HG03432 (cell line): ENCODE measurements around the gene ASPG.
A peak's percentile ranks its signal among the peaks of the same experiment; 100 is the strongest.

Experiments
- ATAC-seq: cut with Tn5 transposase; IDR thresholded peaks from one replicate; pipeline ENCODE4 v1.9.1; 2021; ENCODE audit warnings: mild to moderate bottlenecking, moderate library complexity; ENCODE audit not compliant: unreplicated experiment

The ASPG gene

DNA sequence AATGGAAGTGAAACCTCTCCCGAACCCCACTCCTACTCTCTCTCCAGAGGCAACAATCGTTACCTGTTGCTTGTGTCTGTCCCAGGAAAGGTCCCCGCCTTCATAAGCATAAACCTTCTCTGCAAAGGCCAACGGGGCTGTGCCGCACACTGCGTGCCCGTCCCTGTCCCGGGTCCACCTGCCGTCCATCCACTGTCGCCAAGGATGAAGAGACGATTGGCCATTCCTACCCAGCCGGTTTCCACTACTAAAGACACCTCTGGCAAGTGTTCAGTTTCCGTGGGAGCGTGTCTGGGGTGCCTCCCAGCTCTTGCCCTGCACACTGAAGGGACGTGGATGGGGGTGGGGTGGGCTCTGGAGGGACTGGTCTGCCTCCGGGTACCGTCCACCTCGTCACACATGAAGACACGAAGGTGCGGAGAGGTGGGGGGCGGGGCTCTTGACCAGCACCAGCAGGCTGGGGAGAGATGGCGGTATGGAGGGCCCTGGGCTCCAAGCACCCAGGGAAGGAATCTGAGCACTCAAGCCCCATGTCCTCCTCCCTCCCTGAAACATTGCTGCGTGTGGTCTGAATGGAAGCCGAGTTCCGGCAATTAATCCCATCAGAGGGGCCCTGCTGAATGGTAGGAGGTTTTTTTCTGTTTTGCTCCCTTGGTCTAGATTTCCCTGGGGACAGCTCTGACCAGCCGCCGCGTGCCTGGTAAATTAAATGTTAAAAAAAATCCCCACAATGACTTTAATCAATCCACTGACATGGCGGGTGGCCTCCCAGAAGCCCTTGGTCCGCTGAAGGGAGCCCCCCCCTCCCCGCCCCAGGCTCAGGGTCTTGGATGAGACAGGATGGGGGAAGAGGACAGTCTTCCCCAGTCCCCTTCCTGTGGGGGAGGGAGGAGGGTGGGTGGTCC is 48.8 kb downstream of the ASPG start:
- no peak for ATAC-seq

DNA sequence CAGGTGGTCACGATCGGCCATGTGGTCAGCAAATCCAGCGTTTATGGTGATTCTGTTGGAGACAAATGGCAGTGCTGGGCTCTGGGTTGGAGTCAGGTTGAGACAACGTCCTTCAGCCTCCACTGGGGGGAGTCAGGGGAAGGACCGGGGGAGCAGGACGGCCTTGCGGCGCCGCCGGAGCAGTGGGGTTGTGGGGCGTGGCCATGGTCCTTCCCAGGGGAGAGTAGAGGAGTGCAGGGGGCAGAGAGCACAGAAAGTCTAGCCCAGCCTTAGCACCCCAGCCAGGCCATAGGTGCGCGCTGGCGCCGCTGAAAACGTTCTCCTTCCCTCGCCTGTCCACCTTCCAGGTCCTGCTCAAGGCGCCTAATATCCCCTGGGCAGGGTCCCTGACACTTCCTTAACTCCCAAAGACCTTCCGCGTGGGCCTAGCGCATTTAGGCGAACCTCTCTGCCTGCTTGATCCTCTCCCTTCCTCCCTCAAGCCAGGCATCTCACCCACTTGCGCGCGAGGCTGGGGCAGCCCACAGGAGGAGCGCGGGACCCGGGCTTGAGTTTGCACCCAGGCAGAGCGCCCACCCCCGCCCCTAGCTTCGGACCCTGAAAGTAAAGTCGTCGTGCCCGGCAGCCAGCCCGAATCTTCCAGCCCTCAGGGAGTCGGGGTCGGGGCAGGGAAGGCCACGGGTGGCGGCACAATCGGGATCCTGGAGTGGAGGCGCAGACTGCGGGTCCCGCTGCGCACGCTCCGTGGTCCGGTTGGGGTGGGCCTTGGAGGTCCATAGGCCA is 49.8 kb downstream of the ASPG start:
- no peak for ATAC-seq

DNA sequence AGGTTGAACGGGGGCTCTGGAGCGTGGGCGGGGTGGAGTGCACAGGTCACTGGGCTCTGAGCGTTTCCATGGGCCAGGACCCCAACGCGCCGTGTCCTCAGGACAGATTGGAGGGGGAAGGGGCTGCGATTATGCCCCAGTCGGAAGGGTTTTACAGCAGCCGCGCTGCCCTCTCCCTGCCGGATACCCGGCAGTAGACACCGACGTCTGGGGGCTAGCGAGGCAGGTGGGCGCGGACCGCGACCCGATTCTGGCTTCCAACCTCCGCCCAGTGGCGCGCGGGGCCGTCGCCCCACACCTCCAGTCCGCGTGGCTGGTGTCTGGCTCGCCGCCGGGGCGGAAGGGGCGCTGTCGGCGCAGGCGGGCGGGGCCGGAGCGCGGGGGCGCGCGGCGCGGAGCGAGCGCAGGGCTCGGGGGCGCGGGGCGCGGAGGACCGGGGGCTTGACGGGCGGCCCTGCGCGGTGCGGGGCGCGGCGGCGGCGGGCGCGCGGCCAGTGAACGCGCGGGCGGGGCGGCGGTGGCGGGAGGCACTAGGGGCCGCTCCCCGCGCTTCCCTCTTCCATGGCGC is 50.5 kb downstream of the ASPG start:
- no peak for ATAC-seq

DNA sequence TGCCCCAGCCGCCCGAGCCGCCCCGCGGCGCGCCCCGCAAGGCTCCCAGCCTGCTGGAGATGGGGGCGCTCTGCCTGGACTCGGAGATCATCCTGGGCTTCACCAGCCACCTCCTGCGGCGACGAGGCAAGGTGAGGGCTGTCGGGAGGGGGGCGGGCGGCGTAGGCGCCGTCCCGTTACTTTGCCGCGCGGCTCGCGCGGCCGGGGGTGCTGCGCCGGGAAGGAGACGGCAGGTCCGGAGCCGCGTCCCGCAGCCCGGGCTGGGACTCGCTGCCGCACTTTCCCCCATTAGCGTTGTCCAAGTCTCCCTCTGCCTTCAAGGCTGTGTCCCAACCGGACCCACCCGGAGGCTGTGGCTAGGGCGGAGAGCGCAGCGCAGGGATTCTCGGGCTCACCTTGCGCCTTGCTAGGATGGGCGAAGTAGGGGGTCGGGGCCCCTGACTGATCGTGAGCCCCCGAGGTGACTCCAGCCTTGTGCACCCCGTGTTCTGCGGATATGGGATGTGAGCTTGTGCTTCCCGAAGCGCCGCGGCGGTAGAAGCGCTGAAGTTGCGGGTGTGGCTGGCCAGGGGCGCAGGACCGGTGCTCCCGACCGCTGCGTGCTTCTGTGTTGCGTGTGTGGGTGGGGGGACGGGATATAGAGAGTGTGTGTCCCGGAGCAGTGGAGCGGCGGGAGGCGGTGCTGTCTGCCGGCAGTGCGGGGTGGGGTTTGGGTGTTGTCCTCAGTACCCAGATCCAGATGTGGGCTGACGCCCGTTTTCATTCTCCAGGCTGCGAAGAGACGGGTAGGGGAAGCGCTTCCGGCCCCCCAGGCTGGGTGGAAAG is 51.2 kb downstream of the ASPG start:
- no peak for ATAC-seq

DNA sequence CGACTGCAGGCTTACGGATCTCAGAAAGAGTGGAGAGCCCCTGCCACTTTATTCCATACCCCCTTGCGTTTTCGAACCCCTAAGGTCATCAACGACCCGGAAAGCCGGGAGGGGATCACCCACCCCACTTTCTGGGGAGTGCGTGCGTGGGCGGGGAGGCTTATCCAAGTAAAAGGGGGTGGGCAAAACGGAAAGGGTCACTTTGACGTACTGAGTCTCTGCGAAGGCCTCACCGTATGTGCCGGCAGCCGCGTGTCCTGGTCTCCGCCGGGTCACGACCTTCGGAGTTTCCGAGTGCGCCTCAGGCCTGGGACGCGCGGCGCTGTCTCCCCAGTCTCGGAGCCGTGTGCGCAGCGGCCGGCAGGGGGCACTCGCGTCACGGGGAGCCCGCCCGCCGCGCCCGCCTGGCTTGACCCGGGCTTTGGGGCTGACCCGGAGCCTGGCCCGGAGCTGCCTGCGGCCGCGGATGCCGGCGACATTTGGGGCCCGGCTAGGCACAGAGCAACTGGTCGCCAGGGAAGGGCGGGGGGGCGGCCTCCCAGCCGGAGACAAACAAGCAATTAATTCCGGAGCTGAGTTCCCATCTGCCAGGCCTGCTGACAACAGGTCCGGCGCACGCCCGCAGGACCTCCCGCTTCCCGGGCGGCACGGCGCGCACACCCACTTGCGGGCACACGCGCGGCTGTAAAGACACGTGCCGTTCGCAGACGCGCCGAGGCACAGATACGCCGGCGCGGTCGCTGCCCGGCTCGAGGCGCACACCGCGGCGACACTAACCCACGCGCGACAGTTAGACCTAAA is 52.0 kb downstream of the ASPG start:
- peak; percentile 57 for ATAC-seq

DNA sequence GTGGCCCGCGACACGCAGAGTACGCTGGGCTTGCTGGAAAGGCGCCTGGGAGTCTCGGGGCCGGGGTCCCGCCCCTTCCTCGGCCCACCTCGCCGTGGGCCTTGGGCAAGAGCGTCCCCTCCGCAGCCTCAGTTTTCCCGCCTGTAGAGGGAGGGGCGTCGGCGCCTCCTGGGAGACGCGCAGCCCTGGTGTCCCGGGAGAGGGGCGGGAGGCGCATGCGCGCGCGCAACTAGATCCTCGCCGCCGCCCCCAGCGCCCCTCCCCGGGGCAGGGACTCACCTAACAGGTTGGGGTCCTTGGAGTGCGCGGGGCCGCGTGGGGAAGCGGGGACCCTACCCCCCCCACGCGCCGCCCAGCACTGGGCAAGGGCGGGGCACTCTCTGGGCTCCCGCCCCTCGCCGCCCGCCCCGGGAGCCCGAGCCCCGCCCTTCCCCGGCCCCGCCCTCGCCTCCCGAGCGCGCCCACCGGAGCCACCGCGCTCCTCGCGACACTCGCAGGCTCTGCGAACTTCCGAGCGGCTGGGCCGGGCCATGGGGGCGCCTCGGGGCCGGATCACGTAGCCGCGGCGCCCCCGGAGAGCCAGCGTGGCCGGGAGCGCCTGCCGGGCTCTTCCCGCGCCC is 52.7 kb downstream of the ASPG start, which contains the start of gene KIF26A:
Gene KIF26A, plus strand, starts transcription at position 490 of the 620 bp plus-strand sequence. CDS start 136 bp downstream, outside the sequence.
- no peak for ATAC-seq

DNA sequence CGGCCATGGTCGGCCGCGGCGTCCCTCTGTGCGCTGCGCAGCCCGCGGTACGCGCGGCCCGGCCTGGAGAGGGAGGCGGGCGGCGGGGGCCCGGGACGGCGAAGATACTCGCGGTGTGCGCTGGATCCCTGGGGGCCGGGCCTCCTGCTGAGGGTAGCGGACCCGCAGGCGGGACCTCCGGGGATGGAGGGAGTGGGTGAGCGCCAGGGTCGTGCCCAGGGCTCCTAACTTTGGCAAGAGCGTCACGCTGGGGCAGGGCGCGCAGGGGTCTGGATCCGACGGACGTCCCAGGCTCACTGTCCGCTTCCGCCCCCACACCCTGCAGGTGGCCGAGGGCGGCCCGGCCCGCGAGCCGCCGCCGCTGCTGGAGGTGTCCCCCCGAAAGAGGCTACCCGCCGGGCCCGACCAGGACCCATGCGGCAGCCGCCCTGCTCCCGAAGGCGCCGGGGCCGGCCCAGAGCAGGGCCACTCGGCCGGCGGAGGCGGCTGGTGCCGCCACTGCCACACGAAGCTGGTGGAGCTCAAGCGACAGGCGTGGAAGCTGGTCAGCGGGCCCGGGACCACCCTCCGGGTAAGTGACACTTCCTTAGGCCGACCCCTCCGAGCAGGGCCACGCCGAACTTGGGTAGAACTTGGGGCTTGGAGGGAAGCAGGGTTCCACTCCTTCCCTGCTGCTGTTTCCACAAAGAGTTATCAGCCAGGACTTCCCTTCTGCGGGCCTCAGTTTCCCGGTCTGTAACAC is 53.4 kb downstream of the ASPG start:
- no peak for ATAC-seq

DNA sequence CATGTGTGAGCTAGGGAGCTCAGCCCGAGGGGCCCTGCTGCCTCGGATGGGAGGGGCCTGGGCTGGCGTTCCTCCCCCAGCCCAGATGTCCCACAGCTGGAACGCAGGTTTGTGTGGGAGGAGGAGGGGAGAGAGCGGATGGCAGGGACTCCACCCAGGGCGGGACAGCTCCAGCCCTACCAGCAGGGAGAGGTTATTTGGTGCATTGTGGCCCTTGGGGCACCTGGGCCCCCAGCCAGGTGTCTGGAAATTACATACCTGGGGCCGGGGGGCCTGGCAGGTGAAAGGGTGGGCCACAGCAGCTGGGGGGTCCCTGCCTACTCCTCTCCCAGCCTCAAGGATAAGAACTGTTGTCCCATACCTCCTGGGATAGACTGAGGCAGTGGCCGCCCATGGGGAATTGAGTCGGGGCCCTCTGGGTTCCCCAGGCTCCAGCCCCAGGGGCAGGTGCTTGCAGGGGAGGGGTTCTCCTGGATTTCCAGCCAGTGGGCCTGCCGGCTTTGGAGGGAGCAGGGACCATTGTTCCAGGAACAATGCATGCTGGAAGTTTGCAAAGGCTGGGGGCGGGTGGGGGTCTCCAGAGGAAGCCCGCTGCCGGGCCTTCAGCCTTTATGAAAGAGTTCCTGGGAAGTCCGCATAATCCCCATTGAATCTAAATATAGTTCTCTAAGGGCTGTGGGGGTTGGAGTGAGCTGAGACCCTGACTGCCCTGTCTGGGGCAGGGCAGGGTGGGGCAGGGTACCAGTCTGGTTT is 54.1 kb downstream of the ASPG start:
- no peak for ATAC-seq

DNA sequence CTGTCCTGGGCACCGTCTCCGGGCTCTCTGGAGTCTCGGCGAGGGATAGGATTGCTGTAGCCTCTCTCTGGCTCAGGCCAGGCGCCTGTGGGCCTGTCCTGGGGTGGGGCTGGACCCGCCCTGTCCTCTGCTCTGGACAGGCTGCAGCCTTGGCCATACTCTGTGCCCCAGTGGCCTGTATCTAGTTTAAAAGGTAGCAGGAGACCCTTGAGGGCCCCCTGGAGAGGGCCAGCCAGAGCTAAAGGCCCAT is 54.6 kb downstream of the ASPG start:
- ATAC-seq = no peak

DNA sequence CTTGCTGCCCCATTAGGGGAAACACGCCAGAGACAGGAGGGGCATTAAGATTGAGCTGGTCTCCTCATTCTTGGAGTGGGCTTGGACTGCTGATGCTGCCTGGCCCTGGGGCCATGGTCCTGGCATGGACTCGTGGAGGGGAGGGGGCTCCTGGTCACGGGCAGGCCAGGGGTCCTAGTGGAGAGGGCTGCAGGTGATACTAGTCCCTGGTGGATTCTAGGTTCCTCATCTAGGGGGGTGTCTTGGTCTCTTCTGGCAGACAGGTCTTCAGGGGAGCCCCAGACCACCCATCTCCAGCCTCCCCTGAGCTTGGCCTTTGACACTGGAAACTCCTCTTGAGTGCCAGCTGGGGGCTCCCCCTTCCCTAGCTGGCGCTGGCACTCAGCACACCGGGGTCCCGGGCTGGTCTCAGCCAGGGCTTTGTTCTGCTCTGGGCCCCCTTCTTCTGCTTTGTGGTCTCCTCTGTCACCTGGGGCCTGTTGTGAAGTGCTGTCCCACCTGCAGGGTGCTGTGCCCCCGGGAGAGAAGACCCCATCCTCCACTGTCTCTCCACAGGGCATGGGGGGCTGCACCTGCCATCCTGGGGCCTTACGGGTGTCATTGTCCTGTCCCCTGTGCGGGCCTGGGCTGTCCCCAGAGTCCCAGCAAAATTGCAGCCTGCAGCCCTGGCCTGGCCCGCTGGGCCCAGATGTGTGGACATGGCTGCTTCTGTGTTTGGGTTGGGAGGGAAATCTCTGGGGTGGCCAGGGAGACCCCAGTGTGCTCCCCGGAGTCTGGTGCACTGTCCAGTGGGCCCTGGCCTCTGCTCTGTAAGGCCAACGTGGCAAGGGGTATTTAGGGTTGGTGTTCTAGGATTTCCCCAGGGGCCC is 55.2 kb downstream of the ASPG start:
- ATAC-seq = no peak

DNA sequence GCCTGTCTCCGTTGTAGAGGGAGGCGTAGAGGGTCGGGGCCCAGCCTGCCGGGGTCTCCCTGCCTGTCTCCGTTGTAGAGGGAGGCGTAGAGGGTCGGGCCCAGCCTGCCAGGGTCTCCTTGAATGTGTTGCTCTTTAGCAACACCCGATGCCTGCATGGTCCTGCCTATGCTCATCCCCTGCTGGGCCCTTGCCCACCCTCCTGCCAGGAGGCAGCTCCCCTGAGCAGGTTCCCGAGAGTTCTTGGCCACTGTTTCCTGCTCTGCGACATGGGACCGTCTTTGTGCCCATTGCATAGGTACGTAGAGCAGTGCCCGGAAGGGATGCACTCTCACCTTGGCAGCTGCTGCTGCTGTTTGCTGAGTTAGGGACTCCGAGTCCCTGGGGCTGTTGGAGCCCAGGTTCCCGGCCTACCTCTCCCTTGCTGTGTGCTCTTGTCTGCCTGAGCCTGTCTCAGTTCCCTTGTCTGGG is 56.2 kb downstream of the ASPG start:
- ATAC-seq = no peak

DNA sequence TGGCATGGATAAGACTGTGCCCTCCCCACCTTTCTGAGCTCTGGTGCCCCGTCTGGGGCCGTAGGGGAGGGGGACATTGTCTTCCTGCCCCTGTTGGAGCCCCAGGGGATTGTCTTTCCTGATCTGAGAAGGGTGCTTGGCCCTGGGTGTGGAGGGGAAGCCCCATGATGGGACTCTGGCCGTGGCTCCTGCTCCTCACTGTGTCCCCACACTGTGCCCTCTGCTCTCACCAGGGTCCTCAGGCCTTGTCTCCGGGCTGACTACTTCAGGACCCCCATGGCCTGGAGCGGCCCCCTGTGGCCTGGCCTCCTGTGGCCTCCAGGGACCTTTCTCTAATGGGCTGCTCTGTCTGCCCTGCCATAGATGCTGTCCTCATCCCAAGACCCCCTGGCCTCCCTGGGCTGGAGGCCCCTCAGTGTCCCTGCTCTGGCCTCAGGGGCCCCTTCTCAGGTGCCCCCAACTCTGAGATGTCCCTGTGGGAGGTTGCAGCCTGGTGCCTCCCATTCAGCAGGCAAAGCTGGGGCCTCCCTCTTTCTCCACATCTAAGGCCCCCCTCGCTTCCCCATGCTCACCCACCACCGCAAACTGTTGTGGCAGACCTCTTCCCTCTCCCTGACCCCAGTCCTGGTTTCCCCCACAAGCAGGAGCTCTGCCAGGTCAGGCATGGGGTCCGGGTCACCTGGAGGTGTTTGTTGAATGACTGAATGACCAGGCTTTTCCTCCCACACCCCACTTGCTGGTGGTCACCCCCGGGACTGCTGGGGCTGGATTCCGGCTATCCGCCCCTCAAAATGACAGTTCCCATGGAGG is 56.8 kb downstream of the ASPG start:
- ATAC-seq = no peak

DNA sequence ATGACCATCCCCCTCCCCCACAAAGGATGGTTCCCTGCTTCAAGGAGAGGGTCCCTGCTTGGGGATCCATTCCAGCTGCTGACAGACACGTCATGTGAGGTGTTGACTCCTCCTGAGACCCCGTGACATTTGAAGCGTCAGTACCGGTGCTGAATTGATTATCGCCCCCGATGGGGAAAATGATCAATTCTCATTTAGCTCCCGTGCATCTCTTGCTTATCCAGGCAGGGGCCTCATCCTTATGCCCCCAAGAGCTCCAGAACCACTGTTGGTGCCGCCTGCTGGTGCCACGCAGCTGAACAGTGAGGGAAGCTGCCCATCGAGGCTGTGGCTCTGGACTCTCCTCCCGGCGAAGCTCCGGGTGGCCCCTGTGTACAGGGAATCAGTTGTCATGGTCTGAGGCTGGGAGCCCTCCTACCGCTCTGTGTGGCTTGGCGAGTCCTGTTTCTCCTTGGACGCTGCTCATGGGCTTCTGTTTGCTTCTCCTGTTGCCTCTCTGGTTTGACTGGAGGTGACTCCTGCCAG is 57.5 kb downstream of the ASPG start:
- ATAC-seq = no peak

DNA sequence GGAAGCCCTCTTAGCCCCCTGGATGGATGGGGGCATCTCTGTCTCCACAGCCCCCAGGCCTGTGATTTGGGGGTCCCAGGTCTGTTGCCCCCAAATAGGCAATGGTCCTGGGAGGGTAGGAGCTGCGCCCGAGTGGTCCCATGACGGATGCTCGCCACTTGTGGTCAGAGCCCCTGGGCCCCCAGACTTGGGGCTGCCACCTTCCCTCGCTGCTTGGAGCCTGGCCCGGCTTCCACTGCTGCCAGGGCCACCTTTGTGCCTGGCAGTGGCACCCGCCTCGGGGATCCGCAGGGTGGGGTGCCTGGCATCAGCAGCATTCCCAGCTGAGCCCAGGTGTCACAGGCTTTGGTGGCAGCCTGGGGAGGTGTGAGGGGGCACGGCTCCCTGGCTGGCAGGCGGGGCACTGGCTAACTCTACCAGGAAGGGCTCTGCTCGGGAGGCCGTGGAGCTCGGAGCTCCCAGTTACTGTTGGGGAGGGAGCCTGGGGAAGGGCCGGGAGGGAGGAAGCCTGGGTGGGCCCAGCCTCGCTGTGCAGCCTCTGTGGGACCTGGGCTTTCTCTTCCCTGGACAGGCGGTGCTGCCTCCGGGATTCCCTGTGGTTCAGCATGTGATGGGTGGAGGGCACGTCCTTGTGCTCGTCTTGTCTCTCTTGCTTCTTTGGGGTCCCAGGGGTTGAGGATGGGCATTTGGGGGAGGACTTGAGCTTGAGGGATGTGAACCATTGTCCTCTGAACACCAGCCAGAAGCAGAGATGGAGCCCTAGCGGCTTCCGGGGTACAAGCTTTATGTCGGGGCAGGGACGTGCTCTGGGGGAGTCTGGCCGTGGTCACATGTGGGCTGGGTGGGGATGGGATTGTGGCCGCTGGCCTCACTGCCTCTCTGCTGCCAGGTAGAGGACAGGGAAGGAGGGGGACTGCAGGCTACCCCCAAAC is 58.3 kb downstream of the ASPG start:
- no peak for ATAC-seq

DNA sequence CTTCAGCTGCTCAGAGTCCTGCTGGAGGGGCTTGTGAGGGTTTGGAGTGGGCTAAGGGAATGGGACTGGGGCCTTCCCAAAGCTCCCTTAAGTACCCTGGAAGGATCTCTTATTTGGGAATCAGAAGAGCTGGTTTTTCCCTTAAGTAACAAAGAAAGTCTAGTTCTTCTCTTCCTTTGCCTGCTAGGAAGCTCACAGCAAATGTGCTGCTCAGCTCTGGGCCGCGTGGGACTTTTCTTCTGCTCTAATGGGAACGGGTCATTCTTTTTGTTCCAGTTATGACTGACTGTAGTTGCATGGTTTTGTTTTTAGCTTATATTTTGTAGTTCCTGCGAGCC is 58.9 kb downstream of the ASPG start:
- no peak for ATAC-seq
